Gastroesophageal sphincter (tissue), 4 donors: Measurements from ENCODE around the gene APBA2. TPM values are rescaled to one million over a fixed set of nuclear protein-coding genes. Genes with fewer than 3 reads are reported as not detected.

Experiments
- ATAC-seq: fragments of 150-250 bp; one replicate; pipeline ENCODE4 v1.9.1; 2016; ENCODE audit warnings: mild to moderate bottlenecking, moderate library complexity
- H3K27ac ChIP-seq, 4 donors: fragments of 200-600 bp; sonication (generic) in 3 of 4; 1 replicate in 3 of 4; 2 replicates in 1 of 4; pipeline ENCODE4 v1.5.1; 2016 to 2019
- H3K27me3 ChIP-seq: fragments of 200-600 bp; sonication (generic); one replicate; pipeline ENCODE4 v1.5.1; 2019
- H3K36me3 ChIP-seq, 2 donors: fragments of 200-600 bp; sonication (generic); one replicate each; pipeline ENCODE4 v1.5.1; 2019; ENCODE audit warnings: control low read depth in 1 of 2
- H3K4me1 ChIP-seq, 3 donors: fragments of 200-600 bp; sonication (generic); 1 replicate in 2 of 3; 2 replicates in 1 of 3; pipeline ENCODE4 v1.5.1; 2016 to 2019; ENCODE audit warnings: control low read depth in 2 of 3
- H3K4me3 ChIP-seq, 2 donors: fragments of 200-600 bp; sonication (generic); one replicate each; pipeline ENCODE4 v1.5.1; 2019; ENCODE audit warnings: mild to moderate bottlenecking in 1 of 2, moderate library complexity in 1 of 2
- H3K9me3 ChIP-seq, 3 donors: fragments of 200-600 bp; sonication (generic); one replicate each; pipeline ENCODE4 v1.5.1; 2017 to 2019; ENCODE audit warnings: control low read depth in 2 of 3
- CTCF ChIP-seq, 4 experiments: fragments of 200-600 bp in 2 of 4; fragments of 450-650 bp in 2 of 4; sonication (generic) in 1 of 4; IDR thresholded peaks; one replicate each; pipeline ENCODE4 v1.5.1; 2017 to 2019; ENCODE audit warnings: antibody characterized with exemption in 4 of 4, mild to moderate bottlenecking in 2 of 4, moderate library complexity in 2 of 4
- EP300 ChIP-seq: sonication (generic); formaldehyde crosslinking; IDR thresholded peaks from one replicate; pipeline ENCODE4 v1.6.1; 2017; ENCODE audit warnings: antibody characterized with exemption, mild to moderate bottlenecking
- POLR2A ChIP-seq, 2 donors: fragments of 450-650 bp; IDR thresholded peaks; one replicate each; pipeline ENCODE4 v1.6.1; 2017; ENCODE audit warnings: antibody characterized with exemption in 2 of 2, mild to moderate bottlenecking in 2 of 2, moderate library complexity in 1 of 2
- POLR2AphosphoS5 ChIP-seq: sonication (generic); formaldehyde crosslinking; IDR thresholded peaks from one replicate; pipeline ENCODE4 v1.6.1; 2017; ENCODE audit warnings: antibody characterized with exemption
- WGBS, 2 donors: methylation state at CpG; one replicate each; pipeline ENCODE4 v1.1.5; 2018; ENCODE audit warnings: low coverage in 1 of 2; 5-methylcytosine and 5-hydroxymethylcytosine counted together
- total RNA-seq, 4 donors: library from RNA; depleted of rRNA; stranded (reverse); fragments of >200 nt; gene quantifications; one replicate each; pipeline ENCODE4 v1.1.0, GENCODE V29; 2016

The APBA2 gene
- total RNA-seq, 4 donors from 2014 or later: 3.1 to 14.9 (median 4.2) TPM

DNA sequence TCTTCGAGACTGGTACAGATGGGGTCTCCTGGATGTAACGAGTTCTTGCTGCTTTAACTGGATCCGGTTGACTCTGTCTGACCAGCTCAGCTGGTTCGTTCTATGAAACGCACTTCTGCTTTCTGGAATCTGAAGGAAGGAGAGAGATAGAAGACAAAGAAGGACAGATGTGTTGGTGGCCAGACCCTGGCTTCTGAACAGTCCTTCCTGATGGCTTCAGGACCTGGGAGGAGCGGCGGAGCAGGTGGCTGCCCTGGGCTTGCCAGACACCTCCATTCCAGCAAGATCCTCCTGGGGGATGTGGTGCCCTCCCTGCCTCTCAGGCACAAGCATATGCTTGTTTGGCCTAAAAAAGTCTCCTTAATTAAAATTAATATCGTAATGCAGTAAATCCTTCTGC, 99.9 kb downstream of the APBA2 start:
- H3K4me1 ChIP-seq: peaks cover 0 to 16% (median 0%) of the 10 kb centered on the region in 3 donors
- H3K36me3 ChIP-seq: no peaks in the 10 kb centered on the region
- no peak for ATAC-seq
- peak overlapping the region in 2 of 4 donors; percentile 28 to 46 for H3K27ac ChIP-seq
- H3K27me3 ChIP-seq: no peaks in the 10 kb centered on the region
- TF ChIP-seq EP300: no peak
- no peaks in the 10 kb centered on the region for H3K9me3 ChIP-seq
- H3K4me3 ChIP-seq: no peak overlapping the region
- 80 to 81% methylated on average over 2 to 8 of the region's 8 CpGs for WGBS, 2 donors

GRCh38 chr15:28986108-28986507, 100.3 kb downstream of the APBA2 start:
- Histone ChIP-seq H3K4me3 (no peak overlapping the region), H3K36me3 (no peaks in the 10 kb centered on the region), H3K27ac (peak overlapping the region in 1 of 4 donors; percentile 28), H3K4me1 (peaks cover 0 to 16% (median 0%) of the 10 kb centered on the region in 3 donors), H3K9me3 (no peaks in the 10 kb centered on the region), H3K27me3 (no peaks in the 10 kb centered on the region)
- TF ChIP-seq EP300: no peak
- no peak for TF ChIP-seq POLR2AphosphoS5
- no peak for TF ChIP-seq POLR2A (IDR thresholded peaks at IDR 0.05)
- no peak for TF ChIP-seq CTCF (IDR thresholded peaks at IDR 0.05)
- ATAC-seq: no peak
- 91 to 100% methylated on average over 3 to 9 of the region's 9 CpGs for whole genome bisulfite sequencing, 2 donors

DNA sequence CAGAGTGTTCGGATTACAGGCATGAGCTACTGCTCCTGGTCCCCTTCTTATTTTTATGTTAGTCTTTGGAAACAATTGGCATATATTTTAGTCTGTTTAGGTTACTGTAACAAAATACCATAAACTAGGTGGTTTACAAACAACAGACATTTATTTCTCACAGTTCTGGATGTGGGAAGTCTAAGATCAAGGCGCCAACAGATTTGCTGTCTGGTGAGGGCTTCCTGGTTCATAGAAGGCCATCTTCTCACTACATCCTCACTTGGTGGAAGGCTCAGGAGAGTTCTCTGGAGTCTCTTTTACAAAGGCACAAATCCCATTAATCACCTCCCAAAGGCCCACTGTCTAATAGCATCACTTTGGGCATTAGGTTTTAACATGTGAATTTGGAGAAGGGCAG, 101.0 kb downstream of the APBA2 start:
- no peaks in the 10 kb centered on the region for H3K9me3 ChIP-seq
- no peak overlapping the region for H3K27ac ChIP-seq
- no peaks in the 10 kb centered on the region for H3K27me3 ChIP-seq
- H3K4me1 ChIP-seq: peaks cover 0 to 16% (median 0%) of the 10 kb centered on the region in 3 donors
- 95 to 97% methylated on average over 2 of the region's 2 CpGs for WGBS, 2 donors
- TF ChIP-seq POLR2AphosphoS5: no peak
- TF ChIP-seq EP300: no peak
- TF ChIP-seq POLR2A (IDR thresholded peaks at IDR 0.05): no peak
- no peak for TF ChIP-seq CTCF (IDR thresholded peaks at IDR 0.05)
- no peak for ATAC-seq
- H3K4me3 ChIP-seq: no peak overlapping the region
- H3K36me3 ChIP-seq: no peaks in the 10 kb centered on the region

- Histone ChIP-seq H3K4me1 (peaks cover 0 to 20% (median 0%) of the 10 kb centered on the region in 3 donors), H3K27ac (no peak overlapping the region), H3K9me3 (no peaks in the 10 kb centered on the region), H3K27me3 (no peaks in the 10 kb centered on the region), H3K4me3 (no peak overlapping the region), H3K36me3 (no peaks in the 10 kb centered on the region)
- ATAC-seq: no peak
- TF ChIP-seq EP300 (no peak), POLR2AphosphoS5 (no peak), CTCF (IDR thresholded peaks at IDR 0.05) (no peak), POLR2A (IDR thresholded peaks at IDR 0.05) (no peak)
- 89% methylated on average over 4 of the region's 4 CpGs; no CpG with 5 or more reads in 1 of the 2 donors for WGBS, 2 donors
These were observed 101.6 kb downstream of the APBA2 start for GRCh38 chr15:28987337-28987736.

DNA sequence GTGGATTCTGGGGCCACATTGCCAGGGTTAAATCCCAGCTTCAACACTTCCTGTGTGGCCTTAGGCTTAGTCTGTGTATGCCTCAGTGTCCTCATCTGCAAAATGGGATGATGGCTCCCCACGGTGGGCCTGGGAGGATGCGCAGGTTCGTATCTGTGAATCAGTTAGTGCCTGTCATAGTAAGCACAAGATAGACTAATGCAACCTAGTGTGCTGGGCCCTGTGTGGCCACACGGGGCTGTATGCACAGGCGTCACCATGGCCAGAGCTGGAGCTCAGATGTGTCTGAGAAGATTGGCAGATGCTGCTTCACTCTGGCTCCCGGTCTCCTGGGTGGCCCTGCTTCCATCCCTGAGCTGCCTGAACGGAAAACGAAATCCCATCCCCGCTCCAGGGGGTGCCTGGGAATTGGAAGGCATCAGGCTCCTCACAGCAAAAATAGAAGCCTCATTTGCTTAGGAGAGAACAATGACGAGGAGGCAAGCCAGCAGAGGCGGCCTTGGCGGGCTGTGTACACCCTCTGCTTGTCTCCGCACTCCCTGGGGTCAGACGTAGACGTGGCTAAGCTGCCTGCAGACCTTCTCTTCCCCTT, 103.6 kb downstream of the APBA2 start:
- WGBS, 2 donors: 72% methylated on average over 3 of the region's 15 CpGs; no CpG with 5 or more reads in 1 of the 2 donors
- H3K4me3 ChIP-seq: no peak overlapping the region
- H3K4me1 ChIP-seq: peaks cover 0 to 40% (median 0%) of the 10 kb centered on the region in 3 donors
- H3K9me3 ChIP-seq: no peaks in the 10 kb centered on the region
- no peak overlapping the region for H3K27ac ChIP-seq
- ATAC-seq: no peak
- H3K36me3 ChIP-seq: no peaks in the 10 kb centered on the region
- no peaks in the 10 kb centered on the region for H3K27me3 ChIP-seq
- TF ChIP-seq CTCF (IDR thresholded peaks at IDR 0.05): peak in 1 of 4 experiments; percentile 7
- TF ChIP-seq POLR2A (IDR thresholded peaks at IDR 0.05): no peak
- no peak for TF ChIP-seq POLR2AphosphoS5
- no peak for TF ChIP-seq EP300
